ENCODE measurements around the gene FAM120B. TPM values are rescaled to one million over a fixed set of nuclear protein-coding genes. Genes with fewer than 3 reads are reported as not detected.

The FAM120B gene
- total RNA-seq, 4 donors from 2014 or later = 21.8 to 25.7 (median 22.7) TPM

- no peak overlapping the region for H3K4me3 ChIP-seq (ENCODE audit: low read depth, poor library complexity, severe bottlenecking)
- whole genome bisulfite sequencing, 2 donors = 56% methylated on average over 36 of the region's 36 CpGs
- no peak for TF ChIP-seq POLR2A (IDR thresholded peaks at IDR 0.05)
- TF ChIP-seq, protein P1, sequence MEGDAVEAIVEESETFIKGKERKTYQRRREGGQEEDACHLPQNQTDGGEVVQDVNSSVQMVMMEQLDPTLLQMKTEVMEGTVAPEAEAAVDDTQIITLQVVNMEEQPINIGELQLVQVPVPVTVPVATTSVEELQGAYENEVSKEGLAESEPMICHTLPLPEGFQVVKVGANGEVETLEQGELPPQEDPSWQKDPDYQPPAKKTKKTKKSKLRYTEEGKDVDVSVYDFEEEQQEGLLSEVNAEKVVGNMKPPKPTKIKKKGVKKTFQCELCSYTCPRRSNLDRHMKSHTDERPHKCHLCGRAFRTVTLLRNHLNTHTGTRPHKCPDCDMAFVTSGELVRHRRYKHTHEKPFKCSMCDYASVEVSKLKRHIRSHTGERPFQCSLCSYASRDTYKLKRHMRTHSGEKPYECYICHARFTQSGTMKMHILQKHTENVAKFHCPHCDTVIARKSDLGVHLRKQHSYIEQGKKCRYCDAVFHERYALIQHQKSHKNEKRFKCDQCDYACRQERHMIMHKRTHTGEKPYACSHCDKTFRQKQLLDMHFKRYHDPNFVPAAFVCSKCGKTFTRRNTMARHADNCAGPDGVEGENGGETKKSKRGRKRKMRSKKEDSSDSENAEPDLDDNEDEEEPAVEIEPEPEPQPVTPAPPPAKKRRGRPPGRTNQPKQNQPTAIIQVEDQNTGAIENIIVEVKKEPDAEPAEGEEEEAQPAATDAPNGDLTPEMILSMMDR (IDR thresholded peaks at IDR 0.05) = no peak
- intact Hi-C loops (cut with DNase I; ENCODE audit: low total_unique reads) = loop anchor here (10.0 kb wide), 1 partner anchor 445 kb away; no protein-coding TSS in a partner anchor
- no peak for DNase-seq (ENCODE audit: low spot score in 2 of 2)
Measured at GRCh38 chr6:170279977-170280688, 26.4 kb upstream of the FAM120B start.

DNA sequence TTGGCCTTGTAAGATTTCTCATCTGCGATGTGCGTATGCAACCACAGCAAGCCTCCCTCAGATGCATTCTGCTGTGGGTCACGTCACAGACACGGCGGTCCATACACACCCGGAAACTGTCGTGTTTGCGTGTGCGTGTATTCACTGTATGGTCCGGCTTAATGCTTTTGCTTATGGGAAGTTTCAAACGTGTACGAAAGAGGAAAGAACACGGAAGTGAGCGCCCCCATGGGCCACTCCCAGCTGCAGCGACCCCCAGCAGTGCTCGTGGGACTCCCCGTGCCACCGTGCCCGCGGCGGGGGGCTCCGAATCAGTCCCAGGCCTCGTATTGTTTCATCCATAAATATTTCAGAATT lies 25.9 kb upstream of the FAM120B start:
- no peak for DNase-seq (ENCODE audit: low spot score in 2 of 2)
- intact Hi-C loops (cut with DNase I; ENCODE audit: low total_unique reads) = loop anchor here (10.0 kb wide), 1 partner anchor 446 kb away; no protein-coding TSS in a partner anchor
- TF ChIP-seq, protein P1 (IDR thresholded peaks at IDR 0.05) = no peak
- no peak for TF ChIP-seq POLR2A (IDR thresholded peaks at IDR 0.05)
- no peak overlapping the region for H3K4me3 ChIP-seq (ENCODE audit: low read depth, poor library complexity, severe bottlenecking)
- WGBS, 2 donors = 68 to 72% methylated on average over 23 of the region's 23 CpGs

GRCh38 chr6:170281331-170282292 lies 24.9 kb upstream of the FAM120B start:
- no peak overlapping the region for H3K4me3 ChIP-seq (ENCODE audit: low read depth, poor library complexity, severe bottlenecking)
- no peak for DNase-seq (ENCODE audit: low spot score in 2 of 2)
- no peak for TF ChIP-seq POLR2A (IDR thresholded peaks at IDR 0.05)
- TF ChIP-seq, protein P1 (IDR thresholded peaks at IDR 0.05) = no peak
- intact Hi-C loops (cut with DNase I; ENCODE audit: low total_unique reads) = loop anchor here (10.0 kb wide), 1 partner anchor 447 kb away; no protein-coding TSS in a partner anchor
- WGBS, 2 donors = 90 to 96% methylated on average over 47 to 48 of the region's 48 CpGs

DNA sequence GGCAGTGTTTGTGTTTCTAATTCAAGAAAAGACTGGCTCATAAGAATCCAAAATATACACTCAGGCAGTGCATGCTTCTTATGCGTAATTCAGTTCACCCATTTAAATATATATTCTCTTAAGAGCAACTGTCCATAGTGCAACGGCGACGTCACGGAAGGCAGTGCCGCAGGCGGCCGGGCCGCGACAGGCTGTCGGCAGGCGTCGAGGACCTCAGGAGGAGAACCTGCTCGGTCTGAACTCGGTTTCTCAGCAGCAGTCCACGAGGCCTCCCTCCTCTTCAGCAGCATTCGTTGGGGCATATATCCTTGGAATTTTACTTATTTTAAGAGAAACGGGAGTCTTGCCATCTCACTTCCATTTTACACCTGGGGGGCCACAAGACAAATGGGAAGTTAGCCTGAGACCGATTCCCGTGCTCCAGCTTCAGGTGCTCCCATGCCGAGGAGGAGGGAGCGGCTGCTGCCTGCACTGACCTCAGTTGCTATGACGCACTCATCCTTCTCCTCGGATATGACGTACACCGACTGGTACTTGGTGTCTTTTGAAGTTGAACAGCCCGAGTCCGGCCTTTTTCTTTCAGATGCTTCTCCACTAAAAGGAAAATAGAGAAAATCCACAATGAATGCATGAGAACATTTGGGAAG lies 23.9 kb upstream of the FAM120B start:
- intact Hi-C loops (cut with DNase I; ENCODE audit: low total_unique reads) = loop anchor here (10.0 kb wide), 1 partner anchor 448 kb away; no protein-coding TSS in a partner anchor
- no peak for DNase-seq (ENCODE audit: low spot score in 2 of 2)
- TF ChIP-seq, protein P1 (IDR thresholded peaks at IDR 0.05) = no peak
- 94% methylated on average over 28 of the region's 28 CpGs for WGBS, 2 donors
- no peak overlapping the region for H3K4me3 ChIP-seq (ENCODE audit: low read depth, poor library complexity, severe bottlenecking)

GRCh38 chr6:170283212-170284081 lies 23.1 kb upstream of the FAM120B start:
- DNase-seq (ENCODE audit: low spot score in 2 of 2) = peak in 1 of 2 donors; percentile 68
- TF ChIP-seq, protein P1 (IDR thresholded peaks at IDR 0.05) = no peak
- no peak for TF ChIP-seq POLR2A (IDR thresholded peaks at IDR 0.05)
- intact Hi-C loops (cut with DNase I; ENCODE audit: low total_unique reads) = loop anchor here (10.0 kb wide), 1 partner anchor 449 kb away; no protein-coding TSS in a partner anchor
- WGBS, 2 donors = 92 to 93% methylated on average over 48 to 54 of the region's 60 CpGs
- H3K4me3 ChIP-seq (ENCODE audit: low read depth, poor library complexity, severe bottlenecking) = no peak overlapping the region
